Measurements from ENCODE around the gene MEGF11. TPM values are rescaled to one million over a fixed set of nuclear protein-coding genes. Genes with fewer than 3 reads are reported as not detected.
A peak's percentile ranks its signal among the peaks of the same experiment; 100 is the strongest.
"Not testable (repeated sequence)": the region's sequence is repeated elsewhere in the genome, so short reads cannot be mapped to it uniquely, and the experiment has no call there.

MEGF11 gene
- total RNA-seq, 1 donor from 2014 or later, result 1.9 TPM

DNA sequence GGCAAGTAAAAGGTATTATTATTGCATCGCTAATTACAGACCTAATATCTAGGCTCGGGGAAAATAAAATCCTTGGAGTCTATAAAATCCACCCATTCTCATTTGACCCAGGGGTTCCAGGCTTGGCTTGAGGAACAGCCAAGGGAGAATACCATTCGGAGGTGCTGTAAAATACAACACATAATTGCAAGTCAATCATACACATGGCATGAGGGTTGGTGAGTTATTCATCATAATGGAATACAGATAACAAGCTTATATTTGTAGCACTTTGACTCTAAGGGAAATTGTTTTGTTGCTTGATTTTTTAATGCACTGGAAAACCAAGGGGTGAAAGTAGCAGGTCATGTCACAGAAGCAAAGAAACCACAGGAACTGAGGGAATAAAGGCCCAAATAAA, 23.0 kb upstream of the MEGF11 start:
- DNase-seq (ENCODE audit: low spot score), result no peak

DNA sequence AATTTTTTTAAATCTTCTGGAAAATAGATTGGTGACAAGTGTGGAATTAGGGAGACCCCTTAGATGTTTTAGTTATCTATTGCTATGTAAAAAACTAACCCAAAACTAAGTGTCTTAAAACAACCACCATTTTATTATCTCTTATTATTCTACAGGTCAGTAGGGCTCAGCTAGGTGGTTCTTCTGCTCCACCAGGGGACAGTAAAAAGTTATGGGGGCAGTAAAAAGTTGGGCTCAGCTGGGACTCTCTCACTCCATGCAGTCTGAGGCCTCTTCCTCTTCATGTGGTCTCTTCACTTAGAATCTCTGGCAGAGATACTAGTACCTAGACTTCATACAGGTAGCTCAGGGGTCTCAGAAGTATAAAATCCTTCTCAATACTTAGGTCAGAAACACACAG, 21.8 kb upstream of the MEGF11 start:
- DNase-seq (ENCODE audit: low spot score), result no peak

DNA sequence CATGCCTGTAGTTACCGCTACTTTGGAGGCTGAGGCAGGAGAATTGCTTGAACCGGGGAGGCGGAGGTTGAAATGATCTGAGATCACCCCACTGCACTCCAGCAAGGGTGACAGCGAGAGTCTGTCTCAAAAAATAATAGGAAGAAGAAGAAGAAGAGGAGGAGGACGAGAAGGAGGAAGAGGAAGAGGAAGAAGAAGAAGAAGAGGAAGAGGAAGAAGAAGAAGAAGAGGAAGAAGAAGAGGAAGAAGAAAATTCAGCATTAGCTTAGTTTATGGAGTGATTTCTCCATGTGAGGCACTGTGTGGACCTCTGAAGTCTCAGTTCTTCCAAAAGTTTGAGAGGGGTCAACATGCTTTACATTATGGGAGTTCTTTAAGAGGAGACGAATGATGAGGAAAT, 17.4 kb upstream of the MEGF11 start:
- DNase-seq (ENCODE audit: low spot score), result no peak

DNA sequence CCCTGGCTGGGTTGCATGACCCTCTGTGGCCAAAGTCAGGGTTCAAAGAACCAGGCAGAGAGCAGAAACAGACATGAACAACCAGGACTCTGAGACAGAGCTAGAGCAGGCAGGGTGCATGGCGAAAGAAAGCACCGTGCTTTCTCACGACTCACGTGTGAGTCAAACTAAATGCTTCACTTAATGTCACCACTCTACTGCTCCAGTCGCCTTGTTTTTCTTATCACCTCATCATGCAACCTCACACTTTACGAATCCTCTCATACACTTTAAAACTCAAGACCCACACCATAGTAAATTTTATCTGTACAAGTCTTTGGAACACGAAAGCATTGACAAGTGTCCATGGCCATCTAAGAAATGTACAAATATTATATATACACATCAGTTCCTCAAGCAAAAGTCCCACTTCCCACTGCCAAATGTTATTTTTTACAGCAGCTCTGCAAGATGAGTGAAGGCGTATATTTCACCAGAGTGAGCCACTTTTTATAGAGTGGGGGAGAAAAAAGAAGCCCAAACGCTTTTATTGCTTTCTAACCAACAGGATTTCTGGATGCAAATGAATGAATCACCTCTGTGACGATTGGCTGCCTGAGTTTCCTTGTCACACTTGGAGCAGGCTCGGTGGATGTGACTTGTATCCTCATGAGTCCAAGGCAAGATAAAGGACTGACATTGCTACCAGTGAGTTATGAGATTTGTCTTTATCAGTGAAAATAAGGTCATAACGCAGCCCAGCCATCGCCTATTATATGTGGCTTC, 16.0 kb upstream of the MEGF11 start:
- peak; percentile 79 for DNase-seq (ENCODE audit: low spot score)

DNA sequence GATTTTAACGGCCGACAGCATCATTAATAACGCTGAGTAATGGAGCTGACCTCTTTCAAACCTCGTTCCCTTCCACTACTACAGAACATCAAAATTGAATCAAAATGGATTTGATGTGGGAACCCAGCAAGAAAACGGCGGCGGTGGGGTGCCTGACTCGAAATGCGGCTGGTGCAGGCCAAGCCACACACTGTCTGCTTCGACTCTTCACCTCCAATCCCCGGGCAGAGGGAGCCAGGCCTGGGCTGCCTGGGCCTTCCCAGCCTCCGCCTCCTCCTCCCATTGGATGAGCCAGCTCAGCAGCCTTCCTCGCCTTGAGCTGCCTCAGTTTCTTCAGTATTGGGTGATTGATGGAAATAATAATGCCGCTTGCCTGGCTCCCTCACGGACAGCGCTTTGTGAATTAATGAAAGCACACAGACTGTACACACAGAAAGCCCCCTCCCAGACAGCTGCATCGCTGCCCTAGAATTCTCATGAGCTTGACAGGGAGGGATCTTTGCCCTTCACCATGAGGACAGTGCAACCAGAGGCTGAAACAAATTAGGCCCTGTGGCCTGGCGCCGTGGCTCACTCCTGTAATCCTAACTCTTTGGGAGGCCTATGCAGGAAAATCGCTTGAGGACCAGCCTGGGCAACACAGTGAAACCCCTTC, 11.4 kb upstream of the MEGF11 start:
- DNase-seq (ENCODE audit: low spot score), result no peak

DNA sequence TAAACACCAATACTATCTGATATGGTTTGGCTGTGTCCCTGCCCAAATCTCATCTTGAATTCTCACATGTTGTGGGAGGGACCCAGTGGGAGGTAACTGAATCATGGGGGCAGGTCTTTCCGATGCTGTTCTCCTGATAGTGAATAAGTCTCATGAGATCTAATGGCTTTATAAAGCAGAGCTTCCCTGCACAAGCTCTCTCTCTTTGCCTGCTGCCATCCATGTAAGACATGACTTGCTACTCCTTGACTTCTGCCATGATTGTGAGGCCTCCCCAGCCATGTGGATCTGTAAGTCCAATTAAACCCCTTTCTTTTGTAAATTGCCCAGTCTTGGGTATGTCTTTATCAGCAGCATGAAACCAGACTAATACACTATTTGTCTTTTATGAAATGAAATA, 9.3 kb upstream of the MEGF11 start:
- not testable (repeated sequence) for DNase-seq (ENCODE audit: low spot score)

DNA sequence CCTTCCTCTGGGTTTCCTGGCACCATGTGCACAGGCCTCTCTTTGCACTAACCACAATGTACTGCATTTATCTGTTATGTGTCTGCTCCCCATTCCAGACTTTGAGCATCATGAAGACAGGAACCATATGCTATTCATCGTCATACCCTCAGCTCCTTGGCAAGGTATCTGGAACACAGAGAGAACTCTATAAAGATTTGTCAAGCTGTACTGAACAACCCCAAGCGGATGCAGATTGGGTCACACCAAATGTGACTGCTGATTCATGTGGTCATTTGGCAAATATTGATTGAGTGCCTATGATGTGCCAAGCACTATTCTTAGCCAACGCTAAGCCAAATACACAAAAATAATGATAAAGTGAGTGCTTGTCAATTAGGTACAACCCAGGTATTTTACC, 7.5 kb upstream of the MEGF11 start:
- no peak for DNase-seq (ENCODE audit: low spot score)

DNA sequence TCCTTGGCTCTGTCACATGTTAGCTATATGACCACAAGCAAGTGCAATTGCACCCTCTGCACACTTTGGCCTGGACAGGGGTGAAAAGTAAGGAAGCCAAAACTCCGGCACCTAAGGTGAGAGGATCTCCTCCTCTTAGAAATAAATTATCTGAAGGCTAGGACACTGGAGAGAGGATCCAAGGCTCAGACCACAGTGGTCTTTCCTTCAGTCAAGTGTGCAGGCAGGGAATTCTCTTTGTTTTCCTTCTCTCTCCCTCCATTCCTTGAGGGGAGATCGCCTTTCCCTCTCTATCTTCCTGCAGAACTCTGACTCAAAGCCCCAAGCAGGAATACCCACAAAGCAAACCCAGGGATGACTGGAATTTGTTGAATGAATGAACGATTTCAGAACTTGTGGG, 3.1 kb upstream of the MEGF11 start:
- no peak for DNase-seq (ENCODE audit: low spot score)

DNA sequence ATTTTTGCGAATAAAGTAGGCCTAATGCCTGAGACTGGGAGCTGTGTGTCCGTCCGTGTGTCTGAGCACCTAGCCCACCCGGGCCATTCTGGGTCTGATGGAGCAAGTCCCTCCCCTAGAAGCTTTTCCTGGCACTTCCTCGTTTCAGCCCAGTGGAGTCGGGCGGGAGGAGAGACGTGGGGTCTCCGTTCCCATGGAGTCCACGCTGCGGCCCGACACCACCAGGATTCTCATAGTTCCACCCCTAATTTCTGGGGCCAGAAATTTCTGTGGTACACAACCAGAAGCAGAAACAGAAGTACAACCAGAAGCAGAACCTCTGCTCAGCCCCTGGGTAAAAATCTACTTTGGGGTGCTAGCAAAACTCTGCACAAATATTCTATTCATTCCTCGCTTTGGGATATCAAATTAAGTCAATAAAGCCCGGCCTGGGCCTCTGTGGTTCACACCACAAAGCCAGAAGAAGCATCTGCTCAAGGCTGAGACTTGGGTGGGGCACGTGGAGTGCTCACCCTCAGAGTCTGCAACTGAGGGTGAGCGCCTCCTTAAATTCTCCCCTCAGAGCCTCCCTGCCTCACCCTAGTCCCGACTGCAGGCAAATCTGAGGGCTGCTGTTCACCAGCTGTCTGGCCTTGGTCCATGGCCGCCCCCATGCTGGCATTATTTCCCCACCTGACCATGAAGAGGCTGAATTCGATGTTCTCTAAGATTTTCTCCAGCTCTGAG, 1.6 kb upstream of the MEGF11 start:
- no peak for DNase-seq (ENCODE audit: low spot score)

DNA sequence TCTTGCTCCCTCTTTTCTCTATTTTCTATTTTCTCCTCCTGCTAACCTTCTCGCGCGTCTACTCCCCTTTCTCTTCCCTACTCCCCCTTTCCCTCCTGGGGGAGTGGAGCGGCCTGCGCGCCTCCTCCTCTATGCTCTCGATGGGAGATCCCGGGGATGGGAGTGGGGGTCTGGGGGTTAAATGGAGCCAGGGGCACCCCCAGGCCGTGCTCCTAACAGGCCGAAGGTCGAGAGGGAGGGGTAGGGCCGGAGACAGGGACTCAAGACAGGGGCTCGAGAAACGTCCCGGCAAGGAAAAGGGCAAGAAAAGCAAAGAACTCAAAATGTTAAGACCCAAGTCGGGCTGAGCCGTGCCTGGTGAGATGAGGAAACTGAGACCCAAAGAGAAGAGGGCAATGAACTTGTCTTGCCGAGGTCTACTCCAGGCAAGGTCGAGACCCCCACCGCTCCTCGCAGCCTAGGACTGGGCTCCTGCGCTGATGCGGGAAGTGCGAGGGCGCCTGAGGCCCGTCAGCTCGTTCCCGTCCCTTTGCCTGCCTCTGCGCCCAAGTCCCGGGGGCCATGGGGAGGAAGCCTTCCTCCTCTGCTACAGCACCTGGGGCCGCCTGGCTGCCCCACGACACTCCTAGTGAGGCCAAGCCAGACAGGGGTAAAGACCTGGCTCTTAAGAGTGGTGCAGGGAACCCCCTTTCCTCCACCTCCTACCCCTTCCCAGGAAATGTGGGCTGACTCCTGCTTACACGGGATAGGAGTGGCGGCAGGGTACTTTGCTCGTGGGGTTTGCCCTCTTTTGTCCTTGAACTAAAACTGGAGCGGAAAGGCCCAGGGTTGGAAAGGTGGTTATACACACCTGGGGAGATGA, 770 bp upstream of the MEGF11 start:
- DNase-seq (ENCODE audit: low spot score), result no peak

DNA sequence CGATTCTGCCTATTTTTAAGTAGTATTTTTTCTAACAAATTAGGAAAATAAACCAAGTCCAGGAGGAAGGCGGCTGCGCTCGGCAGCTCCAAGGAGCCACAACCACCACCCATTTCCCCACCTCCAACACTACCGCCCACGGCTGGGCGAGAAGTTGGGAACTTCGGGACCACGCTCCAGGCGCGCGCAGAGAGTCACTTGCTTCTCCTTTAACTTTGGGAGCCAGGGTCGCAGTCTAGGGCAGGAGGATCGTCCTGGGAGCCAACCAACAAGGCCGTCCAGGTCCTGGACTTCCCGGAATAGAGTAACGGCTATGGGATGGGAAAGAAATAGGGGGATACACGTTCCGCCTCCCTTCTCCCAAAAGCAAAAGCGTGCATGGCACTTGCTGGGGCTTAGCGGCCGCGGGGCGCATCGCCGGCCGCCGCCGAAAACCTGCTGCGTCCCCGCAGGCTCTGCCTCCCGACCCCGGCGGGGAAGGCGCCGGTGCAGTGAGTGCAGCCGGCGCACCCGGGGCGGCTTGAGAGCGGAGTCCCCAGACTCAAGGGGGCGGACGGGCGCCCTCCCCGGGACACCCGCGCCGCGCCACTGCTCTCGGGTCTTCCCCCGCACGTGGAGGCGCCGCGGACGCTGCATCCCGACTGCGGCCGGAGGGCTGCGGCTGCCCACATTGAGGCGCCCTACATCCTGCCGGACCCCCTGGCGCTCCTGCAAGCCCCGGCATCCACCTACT, 699 bp downstream of the MEGF11 start:
- DNase-seq (ENCODE audit: low spot score), result peak; percentile 13

DNA sequence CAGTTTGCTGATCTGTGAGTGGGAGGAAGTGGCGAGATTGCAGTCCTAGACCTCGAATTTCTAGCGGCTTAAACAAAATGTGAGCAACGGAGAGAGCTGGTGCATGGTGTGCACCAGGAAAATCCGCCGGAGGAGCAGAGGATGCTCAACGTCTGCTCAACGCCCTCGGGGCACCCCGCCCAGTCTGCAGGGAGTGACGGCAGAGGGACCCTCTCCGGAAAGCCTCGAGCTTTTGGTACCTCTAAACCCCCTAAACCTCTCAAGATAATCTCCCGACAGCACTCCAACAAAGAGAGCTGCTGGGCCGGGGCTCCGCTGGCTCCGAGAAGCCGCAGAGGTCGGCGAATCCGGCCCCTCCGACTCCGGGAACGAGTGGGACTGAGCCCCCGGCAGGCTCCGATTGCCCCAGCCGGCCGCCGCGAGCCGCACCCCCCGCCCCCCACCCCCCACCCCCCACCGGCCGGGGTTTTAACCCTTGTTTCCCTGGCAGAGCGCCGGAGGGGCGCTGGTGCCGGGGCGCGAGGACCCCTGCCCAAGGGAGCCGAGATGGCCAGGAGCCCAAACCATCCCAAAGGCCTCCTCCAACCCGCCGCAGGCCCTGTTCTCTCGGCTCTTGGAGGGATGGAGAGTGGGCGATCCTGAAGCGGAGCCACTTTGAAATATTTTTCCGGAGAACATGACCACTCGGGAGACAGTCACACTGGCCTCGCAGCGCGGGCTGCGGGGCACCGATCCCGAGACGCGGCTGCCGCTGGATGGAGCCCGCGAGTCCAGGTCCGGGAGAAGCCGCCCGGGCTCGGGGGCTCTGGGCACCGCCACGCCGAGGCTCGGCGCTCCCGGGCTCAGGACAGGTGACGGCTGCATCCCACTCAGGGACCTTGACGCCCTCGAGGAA, 1.5 kb downstream of the MEGF11 start:
- peak; percentile 34 for DNase-seq (ENCODE audit: low spot score)

DNA sequence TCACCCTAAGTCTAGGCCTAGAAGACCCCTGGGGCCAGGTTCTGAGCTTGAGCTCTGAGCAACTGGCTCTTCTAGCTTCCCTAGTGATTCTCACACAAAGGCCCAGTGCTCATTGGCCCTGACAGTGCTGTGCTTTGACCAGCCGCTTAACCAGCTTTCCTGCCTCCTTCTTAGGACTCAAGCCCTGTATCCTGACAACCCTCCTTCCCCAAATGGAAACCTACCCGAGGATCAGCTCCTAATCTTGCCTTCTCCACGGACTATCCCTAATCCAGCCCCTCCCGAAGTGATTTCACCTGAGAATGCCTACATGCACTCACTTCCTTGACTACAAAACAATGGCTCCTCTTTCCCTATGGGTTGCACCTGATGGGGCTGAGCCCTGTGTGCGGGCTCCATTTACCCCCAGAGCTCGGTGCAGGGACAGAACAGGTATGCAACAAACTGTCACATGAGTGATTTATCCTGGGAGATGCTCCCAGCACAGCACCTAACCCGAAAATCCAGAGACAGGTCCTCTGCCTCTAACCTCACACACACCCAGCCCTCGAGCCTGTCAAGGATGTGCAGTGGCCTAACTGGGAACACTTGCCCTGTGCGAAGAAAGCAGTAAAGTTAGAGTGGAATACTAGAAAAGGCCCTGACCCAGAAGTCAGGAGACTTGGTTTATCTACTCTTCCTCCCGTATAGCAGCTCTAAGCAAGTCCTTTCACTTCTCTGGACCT, 2.3 kb downstream of the MEGF11 start:
- DNase-seq (ENCODE audit: low spot score), result no peak

DNA sequence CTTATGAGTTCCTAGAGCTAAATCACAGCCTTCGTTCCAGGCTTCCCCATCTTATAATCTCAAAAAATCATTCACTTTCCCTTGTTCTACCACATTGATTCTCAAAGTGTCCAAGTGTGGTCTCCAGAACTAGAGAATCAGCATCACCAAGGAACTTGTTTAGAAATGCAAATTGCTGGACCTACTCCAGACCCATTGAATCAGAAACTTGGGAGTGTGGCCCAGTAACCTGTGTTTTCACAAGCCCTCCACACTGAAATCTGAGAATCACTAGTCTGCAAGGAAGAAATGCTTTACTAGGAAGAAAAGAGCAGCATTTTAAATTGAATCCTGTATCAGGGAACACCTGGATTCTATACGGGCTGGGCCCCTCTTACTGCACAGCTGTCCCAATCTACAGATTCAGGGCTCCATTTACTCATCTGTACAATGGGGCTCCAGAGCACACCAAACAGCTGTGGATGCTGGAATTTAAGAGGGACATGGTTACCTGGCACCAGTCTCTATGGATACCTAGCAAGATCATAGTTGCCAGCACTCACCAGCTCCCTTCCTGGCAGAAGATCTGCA, 3.9 kb downstream of the MEGF11 start:
- DNase-seq (ENCODE audit: low spot score), result no peak

DNA sequence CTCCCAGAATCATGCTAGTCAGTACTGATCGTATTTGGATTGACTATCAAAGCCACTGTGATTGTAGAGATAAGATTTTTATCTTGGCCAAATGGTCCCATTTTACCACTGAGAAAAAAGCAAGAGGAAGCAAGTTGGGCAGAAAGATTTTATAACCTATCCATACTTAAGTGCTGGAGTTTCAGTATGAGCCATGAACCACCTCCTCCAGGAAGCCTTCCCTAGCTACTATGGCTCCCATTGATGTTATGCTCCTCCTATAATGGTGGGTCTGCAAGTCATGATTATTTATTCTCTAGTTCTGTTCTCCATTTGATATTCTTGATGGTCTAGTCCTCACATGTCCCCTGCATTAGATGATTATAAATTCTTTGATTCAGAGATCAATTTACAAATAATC, 6.6 kb downstream of the MEGF11 start:
- no peak for DNase-seq (ENCODE audit: low spot score)

DNA sequence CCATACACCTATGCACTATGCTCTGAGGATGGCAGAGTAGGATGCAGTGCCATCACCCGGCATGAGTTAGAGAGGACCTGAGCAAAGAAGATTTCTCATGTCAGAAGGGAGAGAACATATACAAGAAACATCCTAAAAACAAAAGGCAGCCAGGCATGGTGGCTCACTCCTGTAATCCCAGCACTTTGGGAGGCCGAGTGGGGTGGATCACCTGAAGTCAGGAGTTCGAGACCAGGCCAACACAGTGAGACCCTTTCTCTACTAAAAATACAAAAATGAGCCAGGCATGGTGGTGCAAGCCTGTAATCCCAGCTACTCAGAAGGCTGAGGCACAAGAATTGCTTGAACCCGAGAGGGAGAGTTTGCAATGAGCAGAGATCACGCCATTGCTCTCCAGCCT, 7.7 kb downstream of the MEGF11 start:
- DNase-seq (ENCODE audit: low spot score), result not testable (repeated sequence)

DNA sequence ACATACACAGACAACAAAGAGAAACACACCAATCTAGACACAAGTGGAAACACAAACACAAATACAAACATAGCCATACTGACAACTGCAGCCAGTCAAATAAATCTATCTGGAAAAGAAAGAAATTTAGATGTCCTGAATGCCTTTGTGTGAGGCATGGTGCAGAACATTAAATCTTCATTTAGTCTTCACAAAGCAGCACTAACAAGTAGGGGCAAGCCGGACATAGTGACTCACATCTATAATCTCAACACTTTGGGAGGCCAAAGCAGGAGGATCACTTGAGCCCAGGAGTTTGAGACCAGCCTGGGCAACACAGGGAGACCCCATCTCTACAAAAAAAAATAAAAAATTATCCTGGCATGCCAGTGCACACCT, 11.7 kb downstream of the MEGF11 start:
- DNase-seq (ENCODE audit: low spot score), result no peak

DNA sequence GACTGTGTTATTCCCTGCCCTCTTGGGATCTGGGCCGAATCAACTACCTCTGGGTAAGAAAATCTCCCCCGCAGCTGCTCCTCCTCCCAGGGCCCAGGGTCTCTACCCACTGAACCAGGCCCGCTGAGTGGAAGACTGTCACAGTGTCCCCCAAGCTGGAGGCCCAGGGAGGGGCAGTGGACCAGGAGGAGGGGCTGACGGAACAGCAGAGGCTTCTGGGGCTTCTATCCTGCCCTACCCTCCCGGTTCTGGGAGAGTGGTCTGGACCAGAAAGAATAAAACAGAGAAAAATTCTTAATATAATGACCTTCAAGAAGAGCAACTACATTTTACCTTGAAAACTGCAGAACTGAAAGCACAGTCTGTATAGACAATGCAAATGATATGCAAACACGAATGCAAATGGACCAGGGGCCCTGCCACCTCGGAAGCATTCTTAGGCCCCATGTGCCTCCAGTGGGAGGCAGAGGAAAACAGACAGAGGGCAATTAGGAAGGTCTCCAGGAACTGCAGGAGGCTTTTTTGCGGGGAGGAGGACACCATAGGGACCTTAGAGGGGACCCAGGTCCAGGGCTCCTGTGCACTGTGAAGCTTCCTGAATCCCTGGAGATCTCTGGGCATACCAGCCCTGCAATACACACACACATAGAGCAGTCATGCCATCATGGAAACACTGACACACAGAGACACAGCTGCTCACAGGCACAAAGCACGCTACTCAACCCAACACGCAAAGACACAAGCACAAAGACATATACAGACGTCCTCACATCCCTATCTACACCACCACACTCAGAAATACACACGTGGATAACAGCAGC, 12.3 kb downstream of the MEGF11 start:
- no peak for DNase-seq (ENCODE audit: low spot score)
